ENCODE measurements around the gene CCDC91. TPM values are rescaled to one million over a fixed set of nuclear protein-coding genes. Genes with fewer than 3 reads are reported as not detected.

CCDC91 gene
- total and polyA plus RNA-seq, 2 donors: 34.7 to 60.2 TPM

DNA sequence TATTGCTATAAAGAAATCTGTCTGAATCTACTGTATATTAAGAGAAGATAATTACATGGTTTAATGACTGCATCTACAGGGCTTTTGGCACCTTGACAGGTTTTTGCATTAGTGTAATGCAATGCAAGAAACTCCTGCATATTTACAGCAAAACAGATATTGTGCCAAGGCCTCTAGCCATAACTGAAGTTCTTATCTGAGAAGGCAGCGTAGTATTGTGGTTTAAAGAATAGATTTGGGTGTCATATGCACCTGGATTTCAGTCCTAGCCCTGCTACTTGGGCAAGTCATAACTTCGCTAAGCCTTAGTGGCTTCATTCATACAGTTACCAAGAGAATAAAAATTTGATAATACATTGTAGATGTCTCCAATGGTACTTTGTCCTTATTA is 350.1 kb downstream of the CCDC91 start:
- Histone ChIP-seq H3K9me3 (ENCODE audit: control insufficient read depth in 2 of 2, insufficient read depth in 1 of 2, low read length in 1 of 2) (no peaks in the 10 kb centered on the region), H3K4me1 (ENCODE audit: control insufficient read depth in 2 of 2, insufficient read depth in 2 of 2, low read length in 2 of 2) (no peaks in the 10 kb centered on the region), H3K27me3 (ENCODE audit: control insufficient read depth in 2 of 2, insufficient read depth in 1 of 2, low read length in 1 of 2) (no peaks in the 10 kb centered on the region), H3K36me3 (ENCODE audit: control insufficient read depth in 2 of 2, insufficient read depth in 2 of 2, low read length in 1 of 2) (no peaks in the 10 kb centered on the region), H3K4me3 (ENCODE audit: low read length in 2 of 2) (no peak overlapping the region), H3K27ac (ENCODE audit: low read depth in 1 of 2, low read length in 1 of 2) (no peak overlapping the region)
- WGBS: 85% methylated on average over 2 of the region's 2 CpGs
- DNase-seq (ENCODE audit: low read depth in 6 of 9, low spot score in 9 of 9): no peak

- 94% methylated on average over 10 of the region's 10 CpGs for WGBS
- no peak overlapping the region for H3K4me3 ChIP-seq (ENCODE audit: low read length in 2 of 2)
Observed at GRCh38 chr12:28543021-28543890, 353.0 kb downstream of the CCDC91 start.

GRCh38 chr12:28550757-28551704 is 360.8 kb downstream of the CCDC91 start:
- Histone ChIP-seq H3K4me1 (ENCODE audit: control insufficient read depth in 2 of 2, insufficient read depth in 2 of 2, low read length in 2 of 2) (no peaks in the 10 kb centered on the region), H3K4me3 (ENCODE audit: low read length in 2 of 2) (no peak overlapping the region), H3K9me3 (ENCODE audit: control insufficient read depth in 2 of 2, insufficient read depth in 1 of 2, low read length in 1 of 2) (no peaks in the 10 kb centered on the region), H3K27me3 (ENCODE audit: control insufficient read depth in 2 of 2, insufficient read depth in 1 of 2, low read length in 1 of 2) (no peaks in the 10 kb centered on the region), H3K36me3 (ENCODE audit: control insufficient read depth in 2 of 2, insufficient read depth in 2 of 2, low read length in 1 of 2) (no peaks in the 10 kb centered on the region), H3K27ac (ENCODE audit: low read depth in 1 of 2, low read length in 1 of 2) (no peak overlapping the region)
- WGBS: 95% methylated on average over 4 of the region's 4 CpGs
- DNase-seq (ENCODE audit: low read depth in 6 of 9, low spot score in 9 of 9): no peak

More at GRCh38 chr12:28543021-28543890, 353.0 kb downstream of the CCDC91 start:
- Histone ChIP-seq H3K27me3 (ENCODE audit: control insufficient read depth in 2 of 2, insufficient read depth in 1 of 2, low read length in 1 of 2) (no peaks in the 10 kb centered on the region), H3K27ac (ENCODE audit: low read depth in 1 of 2, low read length in 1 of 2) (no peak overlapping the region), H3K4me1 (ENCODE audit: control insufficient read depth in 2 of 2, insufficient read depth in 2 of 2, low read length in 2 of 2) (no peaks in the 10 kb centered on the region), H3K9me3 (ENCODE audit: control insufficient read depth in 2 of 2, insufficient read depth in 1 of 2, low read length in 1 of 2) (no peaks in the 10 kb centered on the region), H3K36me3 (ENCODE audit: control insufficient read depth in 2 of 2, insufficient read depth in 2 of 2, low read length in 1 of 2) (no peaks in the 10 kb centered on the region)
- peak in 1 of 9 donors; percentile 19 for DNase-seq (ENCODE audit: low read depth in 6 of 9, low spot score in 9 of 9)

DNA sequence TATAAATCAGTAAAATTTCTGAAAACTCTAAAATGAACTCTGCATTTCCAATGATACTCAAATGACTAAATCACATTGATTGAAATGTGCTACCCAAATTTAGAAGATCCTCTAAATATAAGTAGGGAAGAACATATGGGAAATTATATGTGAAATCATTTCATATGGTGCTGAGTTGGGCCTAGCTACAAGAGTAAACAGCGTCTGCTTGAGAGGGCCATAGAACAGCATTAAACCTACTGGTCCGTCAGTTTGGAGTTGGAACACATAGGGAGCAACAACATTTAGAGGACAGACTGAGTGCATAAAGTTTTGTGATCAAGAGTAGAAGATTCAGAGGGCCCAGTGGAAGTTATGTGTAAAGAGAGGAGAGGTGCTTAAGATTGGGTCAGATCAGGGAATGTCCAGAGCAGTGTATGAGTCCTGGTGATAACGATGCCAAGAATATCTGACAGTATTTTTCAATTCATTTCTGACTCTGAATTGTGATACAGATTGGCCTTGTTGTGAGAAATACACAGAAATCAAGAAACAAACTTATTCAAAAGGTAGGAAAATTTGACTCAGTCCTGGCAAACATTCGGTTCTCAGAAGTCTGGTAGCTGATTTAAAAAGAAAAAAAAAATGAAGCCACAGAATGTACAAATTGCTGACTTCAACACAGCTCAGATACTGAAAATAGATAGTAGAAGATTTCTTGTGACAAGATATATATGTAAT is 362.2 kb downstream of the CCDC91 start:
- no peaks in the 10 kb centered on the region for H3K27me3 ChIP-seq (ENCODE audit: control insufficient read depth in 2 of 2, insufficient read depth in 1 of 2, low read length in 1 of 2)
- no peak overlapping the region for H3K27ac ChIP-seq (ENCODE audit: low read depth in 1 of 2, low read length in 1 of 2)
- no peaks in the 10 kb centered on the region for H3K36me3 ChIP-seq (ENCODE audit: control insufficient read depth in 2 of 2, insufficient read depth in 2 of 2, low read length in 1 of 2)
- H3K4me1 ChIP-seq (ENCODE audit: control insufficient read depth in 2 of 2, insufficient read depth in 2 of 2, low read length in 2 of 2): no peaks in the 10 kb centered on the region
- H3K9me3 ChIP-seq (ENCODE audit: control insufficient read depth in 2 of 2, insufficient read depth in 1 of 2, low read length in 1 of 2): no peaks in the 10 kb centered on the region
- DNase-seq (ENCODE audit: low read depth in 6 of 9, low spot score in 9 of 9): no peak
- 95% methylated on average over 4 of the region's 4 CpGs for WGBS
- no peak overlapping the region for H3K4me3 ChIP-seq (ENCODE audit: low read length in 2 of 2)

DNA sequence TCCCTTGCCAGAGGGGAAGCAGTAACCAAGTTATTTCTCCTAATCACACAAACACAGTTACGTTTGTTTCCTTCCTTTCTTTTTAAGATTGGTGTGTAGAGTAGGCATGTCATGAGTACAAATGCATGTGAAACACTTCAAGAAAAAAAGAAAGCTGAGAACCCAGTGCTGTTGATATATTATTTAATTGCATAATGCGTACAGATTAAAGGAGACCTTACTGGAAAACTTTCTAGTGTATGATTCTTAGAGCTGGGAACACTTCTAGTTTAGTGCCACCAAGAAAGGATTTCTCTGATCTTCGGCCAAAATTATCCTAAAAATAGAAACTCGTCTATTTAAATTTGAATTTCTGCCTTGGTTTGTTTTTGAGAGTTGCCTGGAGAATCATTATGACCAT is 365.5 kb downstream of the CCDC91 start:
- no peak for DNase-seq (ENCODE audit: low read depth in 6 of 9, low spot score in 9 of 9)
- Histone ChIP-seq H3K9me3 (ENCODE audit: control insufficient read depth in 2 of 2, insufficient read depth in 1 of 2, low read length in 1 of 2) (no peaks in the 10 kb centered on the region), H3K4me1 (ENCODE audit: control insufficient read depth in 2 of 2, insufficient read depth in 2 of 2, low read length in 2 of 2) (no peaks in the 10 kb centered on the region)

GRCh38 chr12:28558250-28558649 is 368.0 kb downstream of the CCDC91 start:
- Histone ChIP-seq H3K4me1 (ENCODE audit: control insufficient read depth in 2 of 2, insufficient read depth in 2 of 2, low read length in 2 of 2) (no peaks in the 10 kb centered on the region), H3K27me3 (ENCODE audit: control insufficient read depth in 2 of 2, insufficient read depth in 1 of 2, low read length in 1 of 2) (no peaks in the 10 kb centered on the region), H3K27ac (ENCODE audit: low read depth in 1 of 2, low read length in 1 of 2) (no peak overlapping the region), H3K9me3 (ENCODE audit: control insufficient read depth in 2 of 2, insufficient read depth in 1 of 2, low read length in 1 of 2) (no peaks in the 10 kb centered on the region), H3K36me3 (ENCODE audit: control insufficient read depth in 2 of 2, insufficient read depth in 2 of 2, low read length in 1 of 2) (no peaks in the 10 kb centered on the region), H3K4me3 (ENCODE audit: low read length in 2 of 2) (no peak overlapping the region)
- 98% methylated on average over 1 of the region's 1 CpG for WGBS
- DNase-seq (ENCODE audit: low read depth in 6 of 9, low spot score in 9 of 9): no peak

More for the DNA sequence above, 365.5 kb downstream of the CCDC91 start:
- WGBS: 97% methylated on average over 4 of the region's 4 CpGs
- Histone ChIP-seq H3K4me3 (ENCODE audit: low read length in 2 of 2) (no peak overlapping the region), H3K36me3 (ENCODE audit: control insufficient read depth in 2 of 2, insufficient read depth in 2 of 2, low read length in 1 of 2) (no peaks in the 10 kb centered on the region), H3K27me3 (ENCODE audit: control insufficient read depth in 2 of 2, insufficient read depth in 1 of 2, low read length in 1 of 2) (no peaks in the 10 kb centered on the region), H3K27ac (ENCODE audit: low read depth in 1 of 2, low read length in 1 of 2) (no peak overlapping the region)

- 96% methylated on average over 3 of the region's 3 CpGs for WGBS
- Histone ChIP-seq H3K4me3 (ENCODE audit: low read length in 2 of 2) (no peak overlapping the region), H3K4me1 (ENCODE audit: control insufficient read depth in 2 of 2, insufficient read depth in 2 of 2, low read length in 2 of 2) (no peaks in the 10 kb centered on the region), H3K36me3 (ENCODE audit: control insufficient read depth in 2 of 2, insufficient read depth in 2 of 2, low read length in 1 of 2) (no peaks in the 10 kb centered on the region), H3K27me3 (ENCODE audit: control insufficient read depth in 2 of 2, insufficient read depth in 1 of 2, low read length in 1 of 2) (no peaks in the 10 kb centered on the region), H3K9me3 (ENCODE audit: control insufficient read depth in 2 of 2, insufficient read depth in 1 of 2, low read length in 1 of 2) (no peaks in the 10 kb centered on the region), H3K27ac (ENCODE audit: low read depth in 1 of 2, low read length in 1 of 2) (no peak overlapping the region)
- no peak for DNase-seq (ENCODE audit: low read depth in 6 of 9, low spot score in 9 of 9)
Observed at GRCh38 chr12:28563286-28563685, 373.0 kb downstream of the CCDC91 start.

DNA sequence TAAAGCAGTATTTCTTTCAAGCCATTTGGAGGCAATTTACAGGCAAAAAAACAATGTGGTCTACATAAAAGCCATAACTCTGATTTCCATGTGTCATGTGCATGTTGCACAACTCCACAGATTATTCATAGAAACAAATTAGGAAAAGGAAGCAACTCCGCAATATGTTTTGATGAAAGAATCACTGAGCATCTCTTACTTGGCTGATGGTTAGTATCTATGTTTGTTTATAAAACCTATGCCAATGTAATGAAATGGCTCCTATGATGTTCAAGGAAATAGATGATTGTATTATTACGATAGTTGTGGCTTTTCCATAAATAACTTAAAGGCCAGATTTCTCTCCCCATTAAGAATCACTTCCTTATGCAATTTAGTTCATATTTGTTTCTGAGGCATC is 373.7 kb downstream of the CCDC91 start:
- Histone ChIP-seq H3K4me1 (ENCODE audit: control insufficient read depth in 2 of 2, insufficient read depth in 2 of 2, low read length in 2 of 2) (no peaks in the 10 kb centered on the region), H3K4me3 (ENCODE audit: low read length in 2 of 2) (no peak overlapping the region), H3K27ac (ENCODE audit: low read depth in 1 of 2, low read length in 1 of 2) (no peak overlapping the region), H3K9me3 (ENCODE audit: control insufficient read depth in 2 of 2, insufficient read depth in 1 of 2, low read length in 1 of 2) (no peaks in the 10 kb centered on the region), H3K36me3 (ENCODE audit: control insufficient read depth in 2 of 2, insufficient read depth in 2 of 2, low read length in 1 of 2) (no peaks in the 10 kb centered on the region), H3K27me3 (ENCODE audit: control insufficient read depth in 2 of 2, insufficient read depth in 1 of 2, low read length in 1 of 2) (no peaks in the 10 kb centered on the region)
- WGBS: 97% methylated on average over 2 of the region's 2 CpGs
- DNase-seq (ENCODE audit: low read depth in 6 of 9, low spot score in 9 of 9): no peak

Data from thymus (tissue), 11 donors.